Neural cell (in vitro differentiated cells): ENCODE measurements around the gene ST6GALNAC3. TPM values are rescaled to one million over a fixed set of nuclear protein-coding genes. Genes with fewer than 3 reads are reported as not detected.

Experiments used
- H2AFZ ChIP-seq: fragments of 200-600, 300-800 bp; sonication (generic), shearing (Covaris generic); 2 replicates; pipeline ENCODE4 v1.6.0; 2014; ENCODE audit warnings: low read depth, mild to moderate bottlenecking, antibody characterized with exemption, low read length, moderate library complexity
- H3F3A ChIP-seq: fragments of 200-600 bp; shearing (Covaris generic); 2 replicates; pipeline ENCODE4 v1.6.1; 2016; ENCODE audit warnings: mild to moderate bottlenecking, moderate library complexity, mixed read lengths, antibody characterized with exemption, low read length; ENCODE audit not compliant: insufficient read depth, poor library complexity, severe bottlenecking
- H3K27ac ChIP-seq: fragments of 200-600, 300-800 bp; sonication (generic), shearing (Covaris generic); 2 replicates; pipeline ENCODE4 v1.5.1; 2014; ENCODE audit warnings: mild to moderate bottlenecking, low read length, moderate library complexity
- H3K27me3 ChIP-seq: fragments of 300-800, 200-600 bp; sonication (generic), shearing (Covaris generic); 2 replicates; pipeline ENCODE4 v1.6.0; 2014; ENCODE audit warnings: mild to moderate bottlenecking, low read depth, low read length, moderate library complexity; ENCODE audit not compliant: insufficient read depth
- H3K36me3 ChIP-seq: fragments of 300-800, 200-600 bp; sonication (generic), shearing (Covaris generic); 2 replicates; pipeline ENCODE4 v1.5.1; 2014; ENCODE audit warnings: mild to moderate bottlenecking, antibody characterized with exemption, low read length, moderate library complexity; ENCODE audit not compliant: insufficient read depth
- H3K4me2 ChIP-seq: fragments of 300-800, 200-600 bp; sonication (generic), shearing (Covaris generic); 2 replicates; pipeline ENCODE4 v1.6.0; 2014; ENCODE audit warnings: mild to moderate bottlenecking, low read length
- H3K4me3 ChIP-seq: fragments of 300-800, 200-600 bp; sonication (generic), shearing (Covaris generic); 2 replicates; pipeline ENCODE4 v1.5.1; 2014; ENCODE audit warnings: mild to moderate bottlenecking, low read length, moderate library complexity
- H3K79me2 ChIP-seq: fragments of 200-600 bp; shearing (Covaris generic); replicated peaks from 2 replicates; pipeline ENCODE4 v1.6.0; 2014; ENCODE audit warnings: mild to moderate bottlenecking, low read length, moderate library complexity; ENCODE audit not compliant: insufficient read depth
- H3K9ac ChIP-seq: fragments of 300-800, 200-600 bp; sonication (generic), shearing (Covaris generic); 2 replicates; pipeline ENCODE4 v1.6.1; 2016; ENCODE audit warnings: mild to moderate bottlenecking, low read length, mixed read lengths
- H3K9me2 ChIP-seq: fragments of 200-600 bp; shearing (Covaris generic); 2 replicates; pipeline ENCODE4 v1.6.1; 2016; ENCODE audit warnings: mild to moderate bottlenecking, low read length, mixed read lengths; ENCODE audit not compliant: insufficient read depth
- H3K9me3 ChIP-seq: fragments of 200-600, 300-800 bp; sonication (generic), shearing (Covaris generic); 2 replicates; pipeline ENCODE4 v1.6.1; 2016; ENCODE audit warnings: mild to moderate bottlenecking, mixed run types, low read length, moderate library complexity, mixed read lengths
- H4K20me1 ChIP-seq: fragments of 200-600 bp; shearing (Covaris generic); 2 replicates; pipeline ENCODE4 v1.6.1; 2016; ENCODE audit warnings: mild to moderate bottlenecking, mixed run types; ENCODE audit not compliant: insufficient read depth
- CTCF ChIP-seq: fragments of 450-650 bp; IDR thresholded peaks from 2 replicates; pipeline ENCODE4 v1.5.1; 2014; ENCODE audit warnings: antibody characterized with exemption, mild to moderate bottlenecking, moderate library complexity; ENCODE audit not compliant: poor library complexity, severe bottlenecking
- EP300 ChIP-seq: fragments of 450-650 bp; conservative IDR thresholded peaks from 2 replicates; pipeline ENCODE4 v1.6.1; 2014; ENCODE audit warnings: antibody characterized with exemption, mild to moderate bottlenecking, moderate library complexity; ENCODE audit not compliant: poor library complexity, severe bottlenecking
- EZH2 ChIP-seq: fragments of 200-600, 300-800 bp; shearing (Covaris generic), sonication (generic); IDR thresholded peaks from 2 replicates; pipeline ENCODE4 v1.6.1; 2014; ENCODE audit warnings: antibody characterized with exemption, low read length, borderline replicate concordance, mild to moderate bottlenecking; ENCODE audit not compliant: insufficient read depth, poor library complexity, severe bottlenecking
- MXI1 ChIP-seq: fragments of 450-650 bp; conservative IDR thresholded peaks from 2 replicates; pipeline ENCODE4 v1.6.1; 2014; ENCODE audit warnings: antibody characterized with exemption, mild to moderate bottlenecking; ENCODE audit not compliant: poor library complexity, severe bottlenecking
- POLR2AphosphoS5 ChIP-seq: IDR thresholded peaks from 2 replicates; pipeline ENCODE4 v1.6.1; 2012
- RAD21 ChIP-seq: fragments of 450-650 bp; conservative IDR thresholded peaks from 2 replicates; pipeline ENCODE4 v1.6.1; 2014; ENCODE audit warnings: antibody characterized with exemption, mild to moderate bottlenecking, moderate library complexity
- REST ChIP-seq: IDR thresholded peaks from 2 replicates; pipeline ENCODE4 v1.6.1; 2012; ENCODE audit warnings: borderline replicate concordance
- SMC3 ChIP-seq: fragments of 450-650 bp; conservative IDR thresholded peaks from 2 replicates; pipeline ENCODE4 v1.6.1; 2014; ENCODE audit warnings: antibody characterized with exemption, mild to moderate bottlenecking, moderate library complexity; ENCODE audit not compliant: poor library complexity
- TAF1 ChIP-seq: IDR thresholded peaks from 2 replicates; pipeline ENCODE4 v1.6.1; 2012; ENCODE audit warnings: low read depth
- polyA plus RNA-seq: library from polyadenylated mRNA; depleted of rRNA; stranded (reverse); fragments of >200 nt; gene quantifications from 2 replicates; pipeline ENCODE4 v1.2.3, GENCODE V29; 2014

Gene ST6GALNAC3
- polyA plus RNA-seq, 1 donor from 2014 or later = 3.6 TPM

- H3K9me3 ChIP-seq = no peaks in the 10 kb centered on the region
- no peak overlapping the region for H3K27ac ChIP-seq
- H3K4me2 ChIP-seq = no peak overlapping the region
- no peak overlapping the region for H3K9ac ChIP-seq
- no peaks in the 10 kb centered on the region for H3K27me3 ChIP-seq
- no peak overlapping the region for H2AFZ ChIP-seq
- TF ChIP-seq EZH2 (no peak), RAD21 (no peak), POLR2AphosphoS5 (no peak), MXI1 (no peak), CTCF (no peak), REST (no peak), EP300 (no peak), SMC3 (no peak), TAF1 (no peak)
- no peaks in the 10 kb centered on the region for H3K36me3 ChIP-seq
- no peaks in the 10 kb centered on the region for H3K79me2 ChIP-seq
- H3K9me2 ChIP-seq = no peaks in the 10 kb centered on the region
- no peaks in the 10 kb centered on the region for H3F3A ChIP-seq
- no peaks in the 10 kb centered on the region for H4K20me1 ChIP-seq
- no peak overlapping the region for H3K4me3 ChIP-seq
Measured at GRCh38 chr1:76227621-76228020, 153.1 kb downstream of the ST6GALNAC3 start.

- no peaks in the 10 kb centered on the region for H3K36me3 ChIP-seq
- H3K27ac ChIP-seq = no peak overlapping the region
- H3K4me2 ChIP-seq = no peak overlapping the region
- no peak overlapping the region for H3K4me3 ChIP-seq
- no peak overlapping the region for H2AFZ ChIP-seq
- H4K20me1 ChIP-seq = no peaks in the 10 kb centered on the region
- H3K9me2 ChIP-seq = no peaks in the 10 kb centered on the region
- H3K79me2 ChIP-seq = no peaks in the 10 kb centered on the region
- H3F3A ChIP-seq = no peaks in the 10 kb centered on the region
- TF ChIP-seq EP300 (no peak), MXI1 (no peak), SMC3 (no peak), RAD21 (no peak), POLR2AphosphoS5 (no peak), REST (no peak), TAF1 (no peak), CTCF (no peak), EZH2 (no peak)
- H3K27me3 ChIP-seq = no peaks in the 10 kb centered on the region
- H3K9me3 ChIP-seq = no peaks in the 10 kb centered on the region
- H3K9ac ChIP-seq = no peak overlapping the region
Measured at GRCh38 chr1:76229279-76230005, 154.9 kb downstream of the ST6GALNAC3 start.
